ENCODE data around the gene FAM53A. TPM values are rescaled to one million over a fixed set of nuclear protein-coding genes. Genes with fewer than 3 reads are reported as not detected.

Gene FAM53A
- total RNA-seq, 2 experiments from 2014 or later = 0.54 to 0.97 TPM

GRCh38 chr4:1721666-1722550 is 37.8 kb upstream of the FAM53A start:
- Mint-ChIP-seq H3K4me1 (peaks cover 40% of the 10 kb centered on the region), H3K9me3 (no peaks in the 10 kb centered on the region), H3K36me3 (peaks cover 36% of the 10 kb centered on the region), H3K27me3 (no peaks in the 10 kb centered on the region), H3K4me3 (peak overlapping the region; percentile 99), H3K27ac (peak overlapping the region; percentile 98)
- POLR2A ChIA-PET = interaction anchor here (0.5 to 7.0 kb wide), 9 partner anchors 10 to 286 kb away, joined by 3 to 148 read pairs (median 4); partner anchors contain the start of genes LETM1 and SLBP
- DNase-seq = no peak
- no peak for ATAC-seq (ENCODE audit: low read depth)

DNA sequence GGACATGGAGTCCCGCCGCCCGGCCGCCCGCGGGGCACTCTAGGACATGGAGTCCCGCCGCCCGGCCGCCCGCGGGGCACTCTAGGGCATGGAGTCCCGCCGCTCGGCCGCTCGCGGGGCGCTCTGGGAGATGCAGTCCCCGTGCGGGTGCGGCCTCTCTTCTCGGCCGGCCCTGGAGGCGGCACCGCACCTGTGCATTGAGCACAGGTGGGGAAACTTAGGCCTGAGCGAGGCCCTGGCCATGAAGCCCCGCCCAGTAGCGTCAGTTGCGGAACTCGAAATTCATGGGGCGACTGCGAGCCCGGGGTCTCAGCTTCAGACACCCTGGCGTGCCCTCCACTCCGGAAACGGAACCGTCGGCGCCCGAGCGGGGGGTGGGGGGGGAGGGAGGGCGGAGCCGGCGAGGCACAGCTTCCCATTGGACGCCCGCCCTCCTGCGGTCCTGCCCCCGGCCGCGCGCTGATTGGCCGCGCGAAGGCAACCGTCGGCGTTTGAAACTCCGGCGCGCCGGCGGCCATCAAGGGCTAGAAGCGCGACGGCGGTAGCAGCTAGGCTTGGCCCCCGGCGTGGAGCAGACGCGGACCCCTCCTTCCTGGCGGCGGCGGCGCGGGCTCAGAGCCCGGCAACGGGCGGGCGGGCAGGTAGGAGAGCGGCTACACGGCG is 37.0 kb upstream of the FAM53A start, which contains the start of the genes TACC3 and TMEM129:
TSS of gene TACC3 (plus strand) at position 519 of the 663 bp plus-strand sequence. CDS start 1,901 bp downstream, outside the sequence.
TSS of gene TMEM129 (minus strand) at position 321 of the 663 bp plus-strand sequence. CDS start 486 bp downstream, outside the sequence.
- Mint-ChIP-seq H3K4me3 (peak within 1 kb of the TSS; percentile 99), H3K4me1 (peaks cover 36% of the 10 kb centered on the region), H3K27ac (peak within 1 kb of the TSS; percentile 98), H3K9me3 (no peaks in the 10 kb centered on the region), H3K27me3 (no peaks in the 10 kb centered on the region), H3K36me3 (peaks cover 31% of the 10 kb centered on the region)
- POLR2A ChIA-PET = interaction anchor here (0.5 to 7.0 kb wide), 15 partner anchors 10 to 747 kb away, joined by 3 to 148 read pairs (median 4); partner anchors contain the start of genes LETM1, NSD2 and SLBP
- ATAC-seq (ENCODE audit: low read depth) (peak; percentile 86), DNase-seq (peak; percentile 92)

GRCh38 chr4:1720163-1720983 is 36.3 kb upstream of the FAM53A start:
- H3K27me3 Mint-ChIP-seq = no peaks in the 10 kb centered on the region
- POLR2A ChIA-PET = interaction anchor here (0.6 to 7.0 kb wide), 14 partner anchors 9 to 748 kb away, joined by 3 to 148 read pairs (median 4); partner anchors contain the start of genes LETM1, NSD2 and SLBP
- DNase-seq (peak; percentile 76), ATAC-seq (ENCODE audit: low read depth) (peak; percentile 28)
- H3K9me3 Mint-ChIP-seq = no peaks in the 10 kb centered on the region
- peaks cover 31% of the 10 kb centered on the region for H3K36me3 Mint-ChIP-seq
- peak overlapping the region; percentile 92 for H3K27ac Mint-ChIP-seq
- H3K4me1 Mint-ChIP-seq = peaks cover 37% of the 10 kb centered on the region
- H3K4me3 Mint-ChIP-seq = peak overlapping the region; percentile 94

DNA sequence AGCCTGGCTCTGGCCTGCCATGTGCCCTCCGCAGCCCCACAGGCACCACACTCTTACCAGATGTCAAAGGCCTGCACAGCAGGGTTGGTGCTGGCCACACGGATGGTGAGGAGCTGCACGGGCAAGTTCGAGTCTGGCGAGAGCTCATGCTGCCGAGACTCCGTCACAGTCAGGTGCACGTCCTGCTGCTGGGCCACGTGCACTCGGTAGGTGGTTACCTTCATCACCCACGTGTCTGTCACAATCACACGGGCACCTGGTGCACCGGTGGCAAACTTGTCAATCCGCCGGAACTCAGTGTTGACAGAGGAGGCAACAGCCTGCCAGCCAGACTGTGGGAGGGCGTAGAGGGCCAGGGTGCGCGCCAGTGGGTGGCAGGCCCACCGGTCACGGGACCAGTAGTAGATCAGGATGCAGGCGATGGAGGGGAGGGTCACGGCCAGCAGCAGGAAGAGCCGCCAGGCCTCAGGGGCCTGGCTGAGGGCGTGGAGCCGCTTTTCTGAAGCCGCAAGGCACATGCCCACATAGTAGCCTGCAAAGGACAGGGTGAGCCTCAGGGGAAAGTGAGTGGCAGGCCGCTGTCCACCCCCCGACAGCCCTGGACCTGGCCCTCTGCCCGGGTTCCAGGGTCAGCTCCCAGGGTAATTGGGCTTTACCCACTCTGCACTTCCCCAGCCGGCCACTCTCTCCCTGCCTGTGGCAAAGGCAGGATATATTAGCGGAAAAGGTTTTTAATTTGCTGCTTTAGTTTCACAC is 34.2 kb upstream of the FAM53A start:
- no peak for ATAC-seq (ENCODE audit: low read depth)
- H3K36me3 Mint-ChIP-seq = peaks cover 19% of the 10 kb centered on the region
- H3K27ac Mint-ChIP-seq = no peak overlapping the region
- no peak overlapping the region for H3K4me3 Mint-ChIP-seq
- H3K27me3 Mint-ChIP-seq = no peaks in the 10 kb centered on the region
- no peak for DNase-seq
- H3K9me3 Mint-ChIP-seq = no peaks in the 10 kb centered on the region
- peaks cover 43% of the 10 kb centered on the region for H3K4me1 Mint-ChIP-seq
- POLR2A ChIA-PET = no interaction called here

GRCh38 chr4:1717129-1718094 is 33.3 kb upstream of the FAM53A start:
- Mint-ChIP-seq H3K27me3 (no peaks in the 10 kb centered on the region), H3K36me3 (peaks cover 15% of the 10 kb centered on the region), H3K9me3 (no peaks in the 10 kb centered on the region), H3K4me1 (peaks cover 37% of the 10 kb centered on the region), H3K27ac (no peak overlapping the region), H3K4me3 (no peak overlapping the region)
- DNase-seq = no peak
- ATAC-seq (ENCODE audit: low read depth) = no peak
- POLR2A ChIA-PET = no interaction called here

DNA sequence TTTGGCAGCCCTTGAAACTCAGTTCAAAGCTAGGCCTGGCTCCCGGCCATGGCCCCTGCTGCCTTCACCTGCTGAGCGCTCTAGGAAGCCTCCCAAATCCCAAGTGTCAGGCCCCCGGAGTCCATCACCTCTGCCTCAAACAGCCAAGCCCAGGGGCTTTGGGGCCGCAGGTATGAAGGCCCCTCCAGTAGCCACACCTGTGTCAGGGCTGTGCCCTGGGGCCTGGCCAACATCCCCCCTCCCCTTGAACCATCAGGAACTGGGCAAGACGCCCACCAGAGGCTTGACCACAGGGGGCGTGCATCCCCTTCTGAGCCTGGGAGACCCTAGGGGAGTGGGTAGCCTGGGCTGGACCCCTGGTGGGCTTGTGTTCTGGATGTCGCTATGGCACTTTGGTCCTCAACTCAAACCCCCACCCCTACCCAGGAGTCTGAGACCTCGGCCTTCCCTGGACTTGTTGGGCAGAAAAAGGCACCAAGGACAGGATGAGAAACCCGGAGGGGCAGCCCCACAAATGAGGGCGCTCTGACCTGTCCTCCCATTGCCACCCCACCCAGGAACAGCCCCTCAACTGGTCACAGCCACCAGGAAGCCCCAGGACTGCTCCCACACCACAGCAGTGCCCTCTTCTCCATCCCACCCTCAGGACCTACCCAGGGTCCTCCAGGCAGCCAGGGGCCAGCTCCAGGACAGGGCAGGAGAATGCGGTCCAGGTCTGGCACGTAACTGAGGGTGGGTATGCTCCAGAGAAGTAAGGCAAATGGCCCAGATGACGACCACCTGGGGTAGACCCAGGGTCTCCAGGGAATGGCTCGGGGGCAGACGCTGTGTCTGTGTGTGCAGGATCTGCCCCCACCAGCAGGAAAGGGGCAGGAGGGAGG is 32.2 kb upstream of the FAM53A start:
- Mint-ChIP-seq H3K36me3 (peaks cover 10% of the 10 kb centered on the region), H3K4me1 (peaks cover 35% of the 10 kb centered on the region), H3K27ac (no peak overlapping the region), H3K9me3 (no peaks in the 10 kb centered on the region), H3K4me3 (no peak overlapping the region), H3K27me3 (no peaks in the 10 kb centered on the region)
- POLR2A ChIA-PET = no interaction called here
- ATAC-seq (ENCODE audit: low read depth) (no peak), DNase-seq (no peak)

GRCh38 chr4:1715002-1715758 is 31.1 kb upstream of the FAM53A start:
- POLR2A ChIA-PET = interaction anchor here (7.1 kb wide), 1 partner anchor 8 kb away, joined by 148 read pairs; the partner anchor contains the start of genes TACC3 and TMEM129
- H3K4me3 Mint-ChIP-seq = peak overlapping the region; percentile 99
- DNase-seq (no peak), ATAC-seq (ENCODE audit: low read depth) (no peak)
- H3K9me3 Mint-ChIP-seq = no peaks in the 10 kb centered on the region
- peaks cover 41% of the 10 kb centered on the region for H3K4me1 Mint-ChIP-seq
- H3K27me3 Mint-ChIP-seq = no peaks in the 10 kb centered on the region
- peak overlapping the region; percentile 58 for H3K27ac Mint-ChIP-seq
- peaks cover 16% of the 10 kb centered on the region for H3K36me3 Mint-ChIP-seq

DNA sequence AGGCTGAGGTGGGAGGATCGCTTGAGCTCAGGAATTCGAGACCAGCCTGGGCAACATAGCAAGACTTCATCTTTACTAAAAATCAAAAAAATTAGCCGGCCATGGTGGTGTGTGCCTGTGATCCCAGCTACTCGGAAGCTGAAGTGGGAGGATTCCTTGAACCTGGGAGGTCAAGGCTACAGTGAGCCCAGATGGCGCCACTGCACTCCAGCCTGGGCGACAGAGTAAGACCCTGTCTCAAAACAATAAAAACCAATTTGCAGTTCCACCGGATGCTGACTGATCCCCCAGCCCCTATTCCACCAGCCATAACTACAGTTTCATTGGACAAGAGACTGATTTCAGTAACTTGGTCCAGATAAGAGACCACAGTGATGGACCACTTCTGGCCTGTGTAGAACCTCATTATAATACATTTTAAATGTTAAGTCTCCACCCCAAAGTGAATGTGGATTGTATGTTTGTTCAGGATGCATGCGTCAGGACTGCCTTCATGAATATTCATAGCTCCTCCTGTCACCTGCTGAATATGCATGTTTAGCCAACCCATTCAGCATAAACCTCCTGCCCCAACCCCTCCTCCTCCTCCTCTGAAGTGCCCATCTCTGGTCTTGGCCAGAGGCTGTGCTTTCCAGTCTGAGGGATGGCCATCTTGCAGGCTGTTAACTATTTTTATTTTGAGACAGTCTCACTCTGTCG is 30.3 kb upstream of the FAM53A start:
- H3K4me1 Mint-ChIP-seq = peaks cover 42% of the 10 kb centered on the region
- no peaks in the 10 kb centered on the region for H3K27me3 Mint-ChIP-seq
- peak overlapping the region; percentile 99 for H3K4me3 Mint-ChIP-seq
- POLR2A ChIA-PET = interaction anchor here (7.1 kb wide), 1 partner anchor 9 kb away, joined by 148 read pairs; the partner anchor contains the start of genes TACC3 and TMEM129
- no peaks in the 10 kb centered on the region for H3K9me3 Mint-ChIP-seq
- no peak for DNase-seq
- peaks cover 18% of the 10 kb centered on the region for H3K36me3 Mint-ChIP-seq
- no peak for ATAC-seq (ENCODE audit: low read depth)
- peak overlapping the region; percentile 98 for H3K27ac Mint-ChIP-seq

- no peaks in the 10 kb centered on the region for H3K27me3 Mint-ChIP-seq
- POLR2A ChIA-PET = interaction anchor here (0.9 to 7.1 kb wide), 9 partner anchors 9 to 755 kb away, joined by 3 to 148 read pairs (median 5); partner anchors contain the start of genes NSD2, RNF4, TACC3 and TMEM129
- ATAC-seq (ENCODE audit: low read depth) = peak; percentile 2
Measured at GRCh38 chr4:1713003-1713851, 29.1 kb upstream of the FAM53A start.

More at GRCh38 chr4:1713003-1713851, 29.1 kb upstream of the FAM53A start:
- Mint-ChIP-seq H3K27ac (peak overlapping the region; percentile 98), H3K36me3 (peaks cover 23% of the 10 kb centered on the region), H3K4me3 (peak overlapping the region; percentile 99), H3K9me3 (no peaks in the 10 kb centered on the region), H3K4me1 (peaks cover 50% of the 10 kb centered on the region)
- no peak for DNase-seq

Data from activated naive CD8-positive, alpha-beta T cell treated with anti-CD3 and anti-CD28 coated beads, Interleukin-2, amount 10 ng/mL, durations not matched to agents 7 days and 5 days (primary cell).